Upper lobe of left lung (tissue), 4 donors: ENCODE measurements around the gene CD6.

ENCODE experiments used
- CTCF ChIP-seq, 6 experiments: fragments of 450-650 bp in 4 of 6; fragments of 200-600 bp in 2 of 6; sonication (generic) in 2 of 6; IDR thresholded peaks; one replicate each; pipeline ENCODE4 v1.5.1; 2016 to 2019; ENCODE audit warnings: antibody characterized with exemption in 6 of 6
- EP300 ChIP-seq, 4 donors: sonication (generic); formaldehyde crosslinking; IDR thresholded peaks; one replicate each; pipeline ENCODE4 v1.5.1; 2017; ENCODE audit warnings: antibody characterized with exemption in 4 of 4, control low read depth in 2 of 4
- POLR2A ChIP-seq, 4 donors: fragments of 450-650 bp; IDR thresholded peaks; one replicate each; pipeline ENCODE4 v1.5.1; 2016 to 2017; ENCODE audit warnings: antibody characterized with exemption in 4 of 4, mild to moderate bottlenecking in 2 of 4
- POLR2AphosphoS5 ChIP-seq, 2 donors: sonication (generic); formaldehyde crosslinking; IDR thresholded peaks; one replicate each; pipeline ENCODE4 v1.5.1; 2017; ENCODE audit warnings: antibody characterized with exemption in 2 of 2

- no peak for TF ChIP-seq CTCF (IDR thresholded peaks at IDR 0.05)
- no peak for TF ChIP-seq POLR2AphosphoS5 (IDR thresholded peaks at IDR 0.05)
- no peak for TF ChIP-seq POLR2A (IDR thresholded peaks at IDR 0.05)
- TF ChIP-seq EP300 (IDR thresholded peaks at IDR 0.05), result no peak
Measured at GRCh38 chr11:60924906-60925853, 46.3 kb upstream of the CD6 start.
